ENCODE results near the gene TES.
"Not testable (repeated sequence)": the region's sequence is repeated elsewhere in the genome, so short reads cannot be mapped to it uniquely, and the experiment has no call there.

The TES gene

DNA sequence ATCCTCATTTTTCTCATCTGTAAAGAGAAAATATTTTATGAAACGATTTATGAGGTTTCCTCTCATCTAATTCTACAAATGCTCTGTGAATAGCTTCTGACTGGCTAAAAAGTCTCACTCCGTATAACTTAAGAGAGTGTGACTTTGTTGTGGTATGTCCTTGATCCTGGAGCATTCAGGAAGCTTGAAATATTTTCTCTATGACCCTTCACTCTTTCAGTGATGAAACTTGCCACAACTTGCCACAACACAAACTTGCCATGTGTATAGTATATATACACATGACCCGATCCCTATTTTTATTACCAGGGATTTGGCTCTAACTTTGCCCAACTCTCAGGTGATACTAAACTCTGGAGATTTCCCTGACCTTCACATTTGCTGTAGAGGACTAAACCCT, 74.1 kb downstream of the TES start:
- DNase-seq (ENCODE audit: low read depth): no peak

DNA sequence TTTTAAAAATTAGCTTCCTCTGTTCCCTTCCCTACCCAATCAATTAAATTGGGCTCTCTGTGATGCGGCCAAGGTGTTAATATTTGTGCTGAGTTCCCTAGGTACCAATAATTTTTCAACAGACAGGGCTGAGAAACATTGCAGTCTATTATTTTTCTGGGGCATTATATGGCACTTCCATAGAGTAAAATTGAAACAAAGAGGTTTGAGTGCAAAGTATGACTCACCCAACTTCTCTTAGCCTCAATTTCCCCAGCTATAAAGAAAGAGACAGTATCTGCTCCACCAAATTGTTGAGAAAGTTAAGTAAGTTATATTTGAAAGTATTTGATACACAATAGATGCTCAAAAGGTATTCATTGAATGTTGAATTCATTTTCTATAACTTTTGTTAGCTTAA, 74.9 kb downstream of the TES start:
- no peak for DNase-seq (ENCODE audit: low read depth)

DNA sequence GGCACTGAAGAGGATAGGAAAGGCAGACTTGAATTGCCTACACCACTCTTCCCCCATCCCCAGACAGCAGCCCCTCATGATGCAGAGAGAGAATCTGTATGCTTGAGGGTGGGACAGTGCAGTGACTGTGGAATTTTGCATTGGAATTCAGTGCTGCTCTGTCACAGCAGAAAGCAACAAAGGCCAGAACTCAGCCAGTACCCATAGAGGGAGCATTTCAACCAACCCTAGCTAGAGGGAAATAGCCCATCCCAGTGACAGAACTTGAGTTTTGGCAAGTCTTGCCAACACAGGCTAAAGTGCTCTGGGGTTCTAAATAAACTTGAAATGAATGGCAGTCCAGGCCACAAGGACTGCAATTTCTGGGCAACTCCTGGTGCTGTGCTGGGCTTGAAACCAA, 80.4 kb downstream of the TES start:
- no peak for DNase-seq (ENCODE audit: low read depth)

DNA sequence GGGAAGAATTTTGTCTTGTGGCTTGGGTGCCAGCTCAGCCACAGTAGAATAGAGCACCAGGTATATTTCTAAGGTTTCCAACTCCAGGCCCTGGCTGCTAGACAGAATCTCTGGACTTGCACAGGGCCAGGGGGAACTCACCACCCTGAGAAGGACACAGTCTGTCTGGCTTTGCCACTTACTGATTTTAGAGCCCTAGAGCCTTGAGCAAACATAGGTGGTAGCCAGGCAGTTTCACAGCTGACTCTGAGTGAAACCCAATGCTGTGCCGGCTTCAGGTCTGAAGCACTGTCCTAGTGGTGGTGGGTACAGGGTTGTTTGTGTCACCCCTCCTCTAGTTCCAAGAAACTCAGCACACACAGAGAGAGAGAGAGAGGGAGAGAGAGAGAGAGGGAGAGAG, 81.6 kb downstream of the TES start:
- DNase-seq (ENCODE audit: low read depth): no peak

DNA sequence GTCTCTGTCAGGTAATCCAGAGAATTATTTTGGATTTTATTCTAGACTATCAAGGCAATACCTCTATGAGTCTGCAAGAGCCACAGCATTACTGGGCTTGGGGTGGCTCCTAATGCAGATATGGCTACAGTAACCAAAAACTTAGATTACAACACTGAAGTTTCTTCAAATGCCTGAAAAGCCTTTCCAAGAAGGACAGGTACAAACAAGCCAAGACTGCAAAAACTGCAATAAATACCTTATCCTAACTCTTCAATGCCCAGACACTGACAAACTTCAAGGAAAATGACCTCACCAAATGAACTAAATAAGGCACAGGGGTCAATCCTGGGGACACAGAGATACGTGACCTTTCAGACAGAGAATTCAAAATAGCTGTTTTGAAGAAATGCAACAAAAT, 82.0 kb downstream of the TES start:
- no peak for DNase-seq (ENCODE audit: low read depth)

DNA sequence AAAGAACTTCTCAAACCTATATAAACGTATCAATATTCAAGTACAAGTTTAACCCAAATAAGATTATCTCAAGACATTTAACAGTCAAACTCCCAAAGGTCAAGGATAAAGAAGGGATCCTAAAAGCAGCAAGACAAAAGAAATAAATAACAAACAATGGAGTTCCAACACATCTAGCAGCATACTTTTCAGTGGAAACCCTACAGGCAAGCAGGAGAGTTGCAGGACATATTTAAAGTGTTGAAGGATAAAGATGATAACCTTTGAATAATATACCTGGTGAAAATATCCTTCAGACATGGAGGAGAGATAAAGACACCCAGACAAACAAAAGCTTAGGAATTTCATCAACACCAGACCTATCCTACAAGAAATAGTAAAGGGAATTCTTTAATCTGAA, 82.8 kb downstream of the TES start:
- no peak for DNase-seq (ENCODE audit: low read depth)

DNA sequence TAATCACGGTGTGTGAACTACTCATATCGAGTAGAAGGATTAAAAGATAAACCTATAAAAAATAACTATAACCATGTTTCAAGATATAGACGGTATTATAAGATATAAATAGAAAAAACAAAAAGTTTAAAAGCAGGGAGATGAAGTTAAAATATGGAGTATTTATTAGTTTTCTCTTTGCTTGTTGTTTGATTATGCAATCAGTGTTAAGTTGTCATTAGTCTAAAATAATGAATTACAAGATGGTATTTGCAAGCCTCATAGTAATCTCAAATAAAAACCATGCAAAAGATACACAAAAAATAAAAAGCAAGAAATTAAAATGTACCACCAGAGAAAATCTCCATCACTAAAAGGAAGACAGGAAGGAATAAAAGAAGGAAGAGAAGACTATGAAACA, 83.3 kb downstream of the TES start:
- DNase-seq (ENCODE audit: low read depth): no peak

DNA sequence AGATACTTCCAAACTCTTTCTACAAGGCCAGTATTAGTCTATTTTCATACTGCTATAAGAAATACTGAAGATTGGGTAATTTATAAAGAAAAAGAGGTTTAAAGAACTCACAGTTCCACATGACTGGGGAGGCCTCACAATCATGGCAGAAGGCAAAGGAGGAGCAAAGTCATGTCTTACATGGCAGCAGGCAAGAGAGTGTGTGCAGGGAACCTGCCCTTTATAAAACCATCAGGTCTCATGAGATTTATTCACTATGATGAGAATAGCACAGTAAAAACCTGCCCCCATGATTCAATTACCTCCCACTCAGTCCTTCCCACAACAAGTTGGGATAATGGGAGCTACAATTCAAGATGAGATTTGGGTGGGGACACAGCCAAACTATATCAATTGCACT, 85.6 kb downstream of the TES start:
- DNase-seq (ENCODE audit: low read depth): not testable (repeated sequence)

DNA sequence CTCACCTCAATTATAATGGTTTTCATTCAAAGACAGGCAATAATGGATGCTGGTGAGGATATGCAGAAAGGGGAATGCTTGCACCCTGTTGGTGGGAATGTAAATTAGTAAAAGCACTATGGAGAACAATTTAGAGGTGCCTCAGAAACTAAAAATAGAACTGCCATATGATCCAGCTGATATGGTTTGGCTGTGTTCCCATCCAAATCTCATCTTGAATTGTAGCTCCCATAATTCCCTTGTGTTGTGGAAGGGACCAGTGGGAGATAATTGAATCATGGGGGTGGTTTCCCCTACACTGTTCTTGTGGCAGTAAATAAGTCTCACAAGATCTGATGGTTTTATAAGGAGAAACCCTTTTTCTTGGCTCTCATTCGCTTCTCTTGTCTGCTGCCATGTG, 87.7 kb downstream of the TES start:
- DNase-seq (ENCODE audit: low read depth): no peak

DNA sequence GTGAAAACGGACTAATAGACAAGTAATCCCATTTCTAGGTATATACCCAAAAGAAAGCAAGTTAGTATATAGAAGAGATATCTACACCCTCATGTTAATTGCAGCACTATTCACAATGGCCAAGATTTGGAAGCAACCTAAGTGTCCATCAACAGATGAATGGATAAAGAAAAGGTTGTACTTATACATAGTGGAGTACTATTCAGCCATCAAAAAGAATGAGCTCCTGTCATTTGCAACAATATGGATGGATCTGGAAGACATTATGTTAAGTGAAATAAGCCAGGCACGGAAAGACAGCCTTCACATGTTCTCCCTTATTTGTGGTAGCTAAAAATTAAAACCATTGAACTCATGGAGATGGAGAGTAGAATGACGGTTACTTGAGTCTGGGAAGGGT, 88.2 kb downstream of the TES start:
- DNase-seq (ENCODE audit: low read depth): no peak

DNA sequence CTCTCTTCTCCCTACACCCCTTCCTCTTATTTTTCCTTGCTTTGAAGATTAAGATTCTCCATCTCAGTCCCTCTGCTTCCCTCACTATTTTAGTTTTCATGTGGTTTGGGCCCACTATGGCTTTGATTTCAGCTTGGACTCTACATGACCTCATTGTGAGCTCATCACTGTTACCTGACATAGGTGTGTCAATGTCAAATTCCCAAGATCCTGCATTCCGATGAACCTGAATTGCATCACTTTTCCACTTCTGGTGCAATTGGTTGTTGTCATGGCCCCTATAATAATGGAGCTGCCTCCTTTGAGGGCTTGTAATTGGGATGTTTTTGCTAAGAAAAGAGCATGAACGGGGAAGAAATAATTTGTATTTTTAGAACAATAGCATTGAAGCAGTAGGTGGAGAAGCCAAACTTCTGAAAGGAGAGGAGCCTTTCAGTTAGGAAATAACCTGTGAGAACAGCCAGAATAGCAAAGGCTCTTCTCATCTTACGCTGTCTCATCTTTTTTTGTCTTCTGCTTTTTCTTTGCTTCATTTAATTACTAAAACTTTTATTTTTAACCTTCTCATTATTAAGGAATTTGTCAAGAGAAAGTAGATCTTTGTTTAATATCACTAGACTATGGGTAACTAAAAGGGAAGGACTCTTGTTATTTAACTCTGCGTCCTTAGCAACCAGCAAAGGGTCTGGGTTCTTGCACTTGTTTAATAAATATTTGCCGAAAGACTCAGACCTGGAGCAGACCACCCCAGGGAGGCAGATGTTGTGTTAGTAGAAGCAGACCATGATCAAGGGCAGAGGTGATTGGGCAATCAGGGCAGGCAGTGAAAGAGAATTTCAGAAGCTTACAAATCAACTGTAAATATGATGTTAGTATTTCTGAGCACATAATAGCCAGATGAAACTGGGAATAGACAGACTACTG, 95.4 kb downstream of the TES start:
- no peak for DNase-seq (ENCODE audit: low read depth)

DNA sequence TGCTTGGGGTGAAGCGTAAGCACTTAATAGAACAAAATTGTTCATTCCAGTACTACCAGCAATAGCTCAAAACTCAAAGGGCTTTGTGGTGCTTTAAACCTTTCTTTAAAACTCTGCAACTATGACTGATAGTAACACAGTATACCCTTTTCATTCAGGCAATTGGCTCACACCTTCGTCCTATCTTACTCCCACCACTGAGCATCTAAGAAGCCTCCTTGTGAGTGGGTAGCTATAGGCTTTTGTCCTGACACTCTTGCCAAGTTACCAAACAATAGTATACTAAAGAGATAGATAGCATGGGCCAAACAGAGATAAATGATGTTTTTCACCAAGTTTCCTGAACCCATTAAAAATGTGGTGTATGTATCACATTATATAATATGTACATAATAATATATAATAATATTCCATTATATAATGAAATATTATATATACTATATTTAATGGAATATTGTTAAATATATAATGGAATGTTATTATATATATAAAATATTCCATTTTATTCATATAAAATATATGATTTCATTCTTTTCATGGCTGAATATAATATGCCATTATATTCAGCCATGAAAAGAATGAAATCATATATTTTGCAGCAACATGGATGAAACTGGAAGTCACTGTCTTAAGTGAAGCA, 96.2 kb downstream of the TES start:
- DNase-seq (ENCODE audit: low read depth): no peak

DNA sequence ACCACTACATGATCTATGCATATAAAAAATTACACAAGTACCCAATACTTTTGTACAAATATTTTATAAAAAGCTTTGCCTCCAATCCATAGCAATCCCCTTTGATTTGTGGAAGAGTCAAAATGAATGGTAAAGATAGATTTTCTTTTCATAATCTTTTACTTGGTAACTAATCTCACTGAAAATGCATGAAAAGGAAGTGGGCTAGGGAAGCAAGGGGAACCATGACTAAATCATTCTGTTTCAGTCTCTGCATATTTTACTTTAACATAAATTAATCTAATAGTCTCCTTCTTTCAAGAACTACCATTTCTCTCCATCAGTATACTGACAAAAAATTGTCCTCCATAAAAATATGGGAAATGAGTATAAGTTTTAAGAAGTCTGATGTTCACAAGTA, 96.9 kb downstream of the TES start:
- no peak for DNase-seq (ENCODE audit: low read depth)
